HG02885 (cell line): ENCODE data around the gene ST8SIA1.
"Not testable (repeated sequence)": the region's sequence is repeated elsewhere in the genome, so short reads cannot be mapped to it uniquely, and the experiment has no call there.

Source experiments
- ATAC-seq: cut with Tn5 transposase; IDR thresholded peaks from one replicate; pipeline ENCODE4 v1.9.1; 2021; ENCODE audit warnings: mild to moderate bottlenecking; ENCODE audit not compliant: unreplicated experiment, poor library complexity

ST8SIA1 gene

GRCh38 chr12:22334410-22335100 lies at the start of gene ST8SIA1:
TSS of gene ST8SIA1 (minus strand) at chr12:22334707. CDS start at chr12:22334232, 475 bp downstream.
- ATAC-seq, result no peak

- ATAC-seq, result no peak
Observed at GRCh38 chr12:22380031-22380430, 45.5 kb upstream of the ST8SIA1 start.

- no peak for ATAC-seq
Observed at GRCh38 chr12:22377731-22378496, 43.4 kb upstream of the ST8SIA1 start.

- ATAC-seq, result not testable (repeated sequence)
Observed at GRCh38 chr12:22376596-22377150, 42.2 kb upstream of the ST8SIA1 start.

- ATAC-seq, result peak; percentile 89
Observed at GRCh38 chr12:22374508-22374907, 40.0 kb upstream of the ST8SIA1 start.

GRCh38 chr12:22372277-22372837 lies 37.9 kb upstream of the ST8SIA1 start:
- ATAC-seq, result no peak

- no peak for ATAC-seq
Observed at GRCh38 chr12:22366181-22366580, 31.7 kb upstream of the ST8SIA1 start.

GRCh38 chr12:22361785-22362184 lies 27.3 kb upstream of the ST8SIA1 start:
- ATAC-seq, result no peak

GRCh38 chr12:22360774-22361173 lies 26.3 kb upstream of the ST8SIA1 start:
- no peak for ATAC-seq

GRCh38 chr12:22357531-22357930 lies 23.0 kb upstream of the ST8SIA1 start:
- no peak for ATAC-seq

- no peak for ATAC-seq
Observed at GRCh38 chr12:22356231-22356630, 21.7 kb upstream of the ST8SIA1 start.

- no peak for ATAC-seq
Observed at GRCh38 chr12:22355011-22355580, 20.6 kb upstream of the ST8SIA1 start.

- no peak for ATAC-seq
Observed at GRCh38 chr12:22353615-22354325, 19.3 kb upstream of the ST8SIA1 start.

GRCh38 chr12:22350886-22351285 lies 16.4 kb upstream of the ST8SIA1 start:
- no peak for ATAC-seq

GRCh38 chr12:22348208-22348607 lies 13.7 kb upstream of the ST8SIA1 start:
- ATAC-seq, result no peak

GRCh38 chr12:22340143-22340542 lies 5.6 kb upstream of the ST8SIA1 start:
- no peak for ATAC-seq

- ATAC-seq, result no peak
Observed at GRCh38 chr12:22339691-22340090, 5.2 kb upstream of the ST8SIA1 start.

- ATAC-seq, result no peak
Observed at GRCh38 chr12:22335794-22336166, 1.3 kb upstream of the ST8SIA1 start.

GRCh38 chr12:22333713-22334409 lies 646 bp downstream of the ST8SIA1 start:
- no peak for ATAC-seq
